H1 (cell line): ENCODE results near the gene TC2N. TPM values are rescaled to one million over a fixed set of nuclear protein-coding genes. Genes with fewer than 3 reads are reported as not detected.

Experiments used
- ATF3 ChIP-seq: IDR thresholded peaks from 2 replicates; pipeline ENCODE4 v1.6.1; 2011; ENCODE audit warnings: low read depth, mild to moderate bottlenecking, low read length; ENCODE audit not compliant: insufficient read depth
- CBX5 ChIP-seq: fragments of 300-800, 300-1000 bp; sonication (generic); IDR thresholded peaks from 2 replicates; pipeline ENCODE4 v1.7.1; 2016; ENCODE audit warnings: antibody characterized with exemption, low read length, low read depth
- CBX8 ChIP-seq: fragments of 300-800, 300-1000 bp; sonication (generic); IDR thresholded peaks from 2 replicates; pipeline ENCODE4 v1.7.1; 2016; ENCODE audit warnings: low read depth, low read length, borderline replicate concordance
- CTBP2 ChIP-seq: IDR thresholded peaks from 2 replicates; pipeline ENCODE4 v1.7.0; 2011; ENCODE audit warnings: borderline replicate concordance, mild to moderate bottlenecking, moderate library complexity, mixed read lengths, low read length; ENCODE audit not compliant: insufficient read depth, insufficient read length
- GTF2F1 ChIP-seq: IDR thresholded peaks from 2 replicates; pipeline ENCODE4 v1.6.1; 2012; ENCODE audit warnings: low read depth, low read length, improper control_type of control experiment, borderline replicate concordance
- KDM1A ChIP-seq: fragments of 200-600, 300-600 bp; sonication (generic); IDR thresholded peaks from 2 replicates; pipeline ENCODE4 v1.7.1; 2016; ENCODE audit warnings: mild to moderate bottlenecking, low read length, borderline replicate concordance
- RNF2 ChIP-seq: fragments of 200-900, 300-1000 bp; sonication (generic); IDR thresholded peaks from 2 replicates; pipeline ENCODE4 v1.7.1; 2016; ENCODE audit warnings: borderline replicate concordance, low read depth, mild to moderate bottlenecking, antibody characterized with exemption, low read length; ENCODE audit not compliant: poor library complexity, severe bottlenecking; ENCODE audit errors: missing control alignments
- SAP30 ChIP-seq: fragments of 300-600 bp; sonication (generic); IDR thresholded peaks from 2 replicates; pipeline ENCODE4 v1.7.1; 2012; ENCODE audit warnings: low read length, moderate library complexity, mild to moderate bottlenecking, inconsistent platforms; ENCODE audit not compliant: insufficient read depth, insufficient replicate concordance
- TAF7 ChIP-seq: optimal IDR thresholded peaks from 2 replicates; pipeline ENCODE3; 2011; ENCODE audit warnings: low read depth, mild to moderate bottlenecking, inconsistent platforms, low read length, moderate library complexity, borderline replicate concordance
- polyA plus RNA-seq, 7 experiments: library from polyadenylated mRNA; depleted of rRNA in 3 of 7; stranded (reverse) in 5 of 7; unstranded in 2 of 7; fragments of >200 nt in 5 of 7; fragments of 200-250 nt in 2 of 7; gene quantifications; 1 replicate in 5 of 7; 2 replicates in 1 of 7; 4 replicates in 1 of 7; pipeline versions ENCODE4 v1.2.1 to v1.2.3, GENCODE V29; 2011 to 2013; ENCODE audit warnings: missing spikeins in 2 of 7, mixed read lengths in 2 of 7
- total RNA-seq: library from RNA; stranded (reverse); fragmentation: NEBNext Ultra II Directional; extraction: Animal tissue kit (Norgen Biotek cat#: 25700); gene quantifications from 2 replicates; pipeline ENCODE4 v1.2.1, GENCODE V29; 2021
- TF ChIP-seq, protein P1 (sequence below): fragments of 300-600 bp; sonication (generic); IDR thresholded peaks from 2 replicates; pipeline ENCODE4 v1.7.1; 2012; ENCODE audit warnings: low read length, moderate library complexity, mild to moderate bottlenecking, inconsistent platforms; ENCODE audit not compliant: insufficient replicate concordance

Gene TC2N
- total and polyA plus RNA-seq, 2 of the 8 experiments (the other 6 are each of a cell fraction or from before 2014, with no cell fraction given) = 9.7 to 36.2 TPM

DNA sequence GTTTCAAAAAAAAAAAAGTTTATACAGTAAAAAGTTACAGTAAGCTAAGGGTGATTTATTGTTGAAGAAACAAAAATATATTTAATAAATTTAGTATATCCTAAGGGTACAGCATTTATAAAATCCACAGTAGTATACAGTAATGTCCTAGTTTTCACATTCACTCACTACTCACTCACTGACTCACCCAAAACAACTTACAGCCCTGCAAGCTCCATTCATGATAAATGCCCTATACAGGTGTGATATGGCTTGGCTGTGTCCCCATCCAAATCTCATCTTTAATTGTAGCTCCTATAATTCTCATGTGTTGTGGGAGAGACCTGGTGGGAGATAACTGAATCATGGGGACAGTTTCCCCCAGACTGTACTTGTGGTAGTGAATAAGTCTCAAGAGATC lies 61.7 kb downstream of the TC2N start (continued):
- TF ChIP-seq, protein P1, sequence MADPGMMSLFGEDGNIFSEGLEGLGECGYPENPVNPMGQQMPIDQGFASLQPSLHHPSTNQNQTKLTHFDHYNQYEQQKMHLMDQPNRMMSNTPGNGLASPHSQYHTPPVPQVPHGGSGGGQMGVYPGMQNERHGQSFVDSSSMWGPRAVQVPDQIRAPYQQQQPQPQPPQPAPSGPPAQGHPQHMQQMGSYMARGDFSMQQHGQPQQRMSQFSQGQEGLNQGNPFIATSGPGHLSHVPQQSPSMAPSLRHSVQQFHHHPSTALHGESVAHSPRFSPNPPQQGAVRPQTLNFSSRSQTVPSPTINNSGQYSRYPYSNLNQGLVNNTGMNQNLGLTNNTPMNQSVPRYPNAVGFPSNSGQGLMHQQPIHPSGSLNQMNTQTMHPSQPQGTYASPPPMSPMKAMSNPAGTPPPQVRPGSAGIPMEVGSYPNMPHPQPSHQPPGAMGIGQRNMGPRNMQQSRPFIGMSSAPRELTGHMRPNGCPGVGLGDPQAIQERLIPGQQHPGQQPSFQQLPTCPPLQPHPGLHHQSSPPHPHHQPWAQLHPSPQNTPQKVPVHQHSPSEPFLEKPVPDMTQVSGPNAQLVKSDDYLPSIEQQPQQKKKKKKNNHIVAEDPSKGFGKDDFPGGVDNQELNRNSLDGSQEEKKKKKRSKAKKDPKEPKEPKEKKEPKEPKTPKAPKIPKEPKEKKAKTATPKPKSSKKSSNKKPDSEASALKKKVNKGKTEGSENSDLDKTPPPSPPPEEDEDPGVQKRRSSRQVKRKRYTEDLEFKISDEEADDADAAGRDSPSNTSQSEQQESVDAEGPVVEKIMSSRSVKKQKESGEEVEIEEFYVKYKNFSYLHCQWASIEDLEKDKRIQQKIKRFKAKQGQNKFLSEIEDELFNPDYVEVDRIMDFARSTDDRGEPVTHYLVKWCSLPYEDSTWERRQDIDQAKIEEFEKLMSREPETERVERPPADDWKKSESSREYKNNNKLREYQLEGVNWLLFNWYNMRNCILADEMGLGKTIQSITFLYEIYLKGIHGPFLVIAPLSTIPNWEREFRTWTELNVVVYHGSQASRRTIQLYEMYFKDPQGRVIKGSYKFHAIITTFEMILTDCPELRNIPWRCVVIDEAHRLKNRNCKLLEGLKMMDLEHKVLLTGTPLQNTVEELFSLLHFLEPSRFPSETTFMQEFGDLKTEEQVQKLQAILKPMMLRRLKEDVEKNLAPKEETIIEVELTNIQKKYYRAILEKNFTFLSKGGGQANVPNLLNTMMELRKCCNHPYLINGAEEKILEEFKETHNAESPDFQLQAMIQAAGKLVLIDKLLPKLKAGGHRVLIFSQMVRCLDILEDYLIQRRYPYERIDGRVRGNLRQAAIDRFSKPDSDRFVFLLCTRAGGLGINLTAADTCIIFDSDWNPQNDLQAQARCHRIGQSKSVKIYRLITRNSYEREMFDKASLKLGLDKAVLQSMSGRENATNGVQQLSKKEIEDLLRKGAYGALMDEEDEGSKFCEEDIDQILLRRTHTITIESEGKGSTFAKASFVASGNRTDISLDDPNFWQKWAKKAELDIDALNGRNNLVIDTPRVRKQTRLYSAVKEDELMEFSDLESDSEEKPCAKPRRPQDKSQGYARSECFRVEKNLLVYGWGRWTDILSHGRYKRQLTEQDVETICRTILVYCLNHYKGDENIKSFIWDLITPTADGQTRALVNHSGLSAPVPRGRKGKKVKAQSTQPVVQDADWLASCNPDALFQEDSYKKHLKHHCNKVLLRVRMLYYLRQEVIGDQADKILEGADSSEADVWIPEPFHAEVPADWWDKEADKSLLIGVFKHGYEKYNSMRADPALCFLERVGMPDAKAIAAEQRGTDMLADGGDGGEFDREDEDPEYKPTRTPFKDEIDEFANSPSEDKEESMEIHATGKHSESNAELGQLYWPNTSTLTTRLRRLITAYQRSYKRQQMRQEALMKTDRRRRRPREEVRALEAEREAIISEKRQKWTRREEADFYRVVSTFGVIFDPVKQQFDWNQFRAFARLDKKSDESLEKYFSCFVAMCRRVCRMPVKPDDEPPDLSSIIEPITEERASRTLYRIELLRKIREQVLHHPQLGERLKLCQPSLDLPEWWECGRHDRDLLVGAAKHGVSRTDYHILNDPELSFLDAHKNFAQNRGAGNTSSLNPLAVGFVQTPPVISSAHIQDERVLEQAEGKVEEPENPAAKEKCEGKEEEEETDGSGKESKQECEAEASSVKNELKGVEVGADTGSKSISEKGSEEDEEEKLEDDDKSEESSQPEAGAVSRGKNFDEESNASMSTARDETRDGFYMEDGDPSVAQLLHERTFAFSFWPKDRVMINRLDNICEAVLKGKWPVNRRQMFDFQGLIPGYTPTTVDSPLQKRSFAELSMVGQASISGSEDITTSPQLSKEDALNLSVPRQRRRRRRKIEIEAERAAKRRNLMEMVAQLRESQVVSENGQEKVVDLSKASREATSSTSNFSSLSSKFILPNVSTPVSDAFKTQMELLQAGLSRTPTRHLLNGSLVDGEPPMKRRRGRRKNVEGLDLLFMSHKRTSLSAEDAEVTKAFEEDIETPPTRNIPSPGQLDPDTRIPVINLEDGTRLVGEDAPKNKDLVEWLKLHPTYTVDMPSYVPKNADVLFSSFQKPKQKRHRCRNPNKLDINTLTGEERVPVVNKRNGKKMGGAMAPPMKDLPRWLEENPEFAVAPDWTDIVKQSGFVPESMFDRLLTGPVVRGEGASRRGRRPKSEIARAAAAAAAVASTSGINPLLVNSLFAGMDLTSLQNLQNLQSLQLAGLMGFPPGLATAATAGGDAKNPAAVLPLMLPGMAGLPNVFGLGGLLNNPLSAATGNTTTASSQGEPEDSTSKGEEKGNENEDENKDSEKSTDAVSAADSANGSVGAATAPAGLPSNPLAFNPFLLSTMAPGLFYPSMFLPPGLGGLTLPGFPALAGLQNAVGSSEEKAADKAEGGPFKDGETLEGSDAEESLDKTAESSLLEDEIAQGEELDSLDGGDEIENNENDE = no peak
- TF ChIP-seq ATF3 (no peak), CTBP2 (no peak), CBX5 (no peak), RNF2 (no peak), GTF2F1 (no peak), CBX8 (no peak), TAF7 (no peak), SAP30 (no peak), KDM1A (no peak)
